Caco-2 (cell line): Measurements from ENCODE around the gene KDM4B. TPM values are rescaled to one million over a fixed set of nuclear protein-coding genes. Genes with fewer than 3 reads are reported as not detected.

ENCODE experiments used
- BruUV-seq: library from RNA; stranded (reverse); fragments of 400-500 nt; replicated peaks from 2 replicates; lab custom pipeline; 2021; lab: Mats Ljungman, UMichigan
- CTCF ChIA-PET: fragments of 300-600 bp; sonication (Branson Sonifier 250); formaldehyde crosslinking; loops from one replicate; lab custom pipeline; 2022; ENCODE audit warnings: antibody characterized with exemption; lab: Charles Lee
- POLR2A ChIA-PET: fragments of 300-600 bp; sonication (Branson Sonifier 250); formaldehyde crosslinking; loops from one replicate; lab custom pipeline; 2022; ENCODE audit warnings: antibody characterized with exemption; lab: Charles Lee
- DNase-seq, 2 experiments: peaks; one replicate each; pipeline versions ENCODE4 v3.0.0 to v3.0.0-alpha.2; 2020 to 2022
- H3K27me3 ChIP-seq: replicated peaks from 2 replicates; pipeline ENCODE4 v1.6.0; 2011; ENCODE audit warnings: low read length; ENCODE audit not compliant: control insufficient read depth, insufficient read depth
- H3K36me3 ChIP-seq: 2 replicates; pipeline ENCODE4 v1.5.1; 2011; ENCODE audit warnings: low read length; ENCODE audit not compliant: control insufficient read depth, insufficient read depth
- H3K4me1 ChIP-seq: fragments of 250-450 bp; sonication (Bioruptor Pico); 2 replicates; pipeline ENCODE4 v1.5.1; 2020; ENCODE audit warnings: mild to moderate bottlenecking
- H3K4me3 ChIP-seq: 2 replicates; pipeline ENCODE4 v1.5.1; 2011; ENCODE audit warnings: low read depth, mild to moderate bottlenecking, control low read depth, low read length
- H3K9me3 ChIP-seq: fragments of 250-450 bp; sonication (Bioruptor Pico); 2 replicates; pipeline ENCODE4 v1.5.1; 2020; ENCODE audit warnings: mild to moderate bottlenecking, moderate library complexity
- H3K27ac Mint-ChIP-seq: one replicate; pipeline ENCODE4 v1.8.0; 2022; ENCODE audit warnings: mixed read lengths; ENCODE audit not compliant: unreplicated experiment
- H3K27me3 Mint-ChIP-seq: one replicate; pipeline ENCODE4 v1.8.0; 2022; ENCODE audit warnings: mixed read lengths; ENCODE audit not compliant: insufficient read depth, unreplicated experiment
- H3K36me3 Mint-ChIP-seq: one replicate; pipeline ENCODE4 v1.8.0; 2022; ENCODE audit warnings: mild to moderate bottlenecking, mixed read lengths; ENCODE audit not compliant: insufficient read depth, unreplicated experiment
- H3K4me1 Mint-ChIP-seq: one replicate; pipeline ENCODE4 v1.8.0; 2022; ENCODE audit warnings: low read depth, mixed read lengths; ENCODE audit not compliant: unreplicated experiment
- H3K4me3 Mint-ChIP-seq: one replicate; pipeline ENCODE4 v1.8.0; 2022; ENCODE audit warnings: mild to moderate bottlenecking, moderate library complexity, mixed read lengths; ENCODE audit not compliant: unreplicated experiment
- H3K9me3 Mint-ChIP-seq: one replicate; pipeline ENCODE4 v1.8.0; 2022; ENCODE audit warnings: mixed read lengths; ENCODE audit not compliant: unreplicated experiment
- CTCF ChIP-seq, 2 experiments: fragments of 200-600 bp in 1 of 2; IDR thresholded peaks; 1 replicate in 1 of 2; 2 replicates in 1 of 2; pipeline versions ENCODE4 v1.5.1 to v1.8.0; 2011 to 2022; ENCODE audit warnings: antibody characterized with exemption in 1 of 2, control low read depth in 1 of 2, inconsistent platforms in 1 of 2, low read depth in 1 of 2, low read length in 1 of 2, mild to moderate bottlenecking in 1 of 2, moderate library complexity in 1 of 2; ENCODE audit not compliant: insufficient read depth in 1 of 2, severe bottlenecking in 1 of 2, unreplicated experiment in 1 of 2
- intact Hi-C: fragments of 100-400 bp; cut with micrococcal nuclease; formaldehyde crosslinking; loops from one replicate; pipeline ENCODE4 v1.10.0; 2022; ENCODE audit not compliant: unreplicated experiment
- total RNA-seq: library from RNA; stranded (reverse); gene quantifications from 2 replicates; pipeline ENCODE4 v1.2.3, GENCODE V29; 2022

Gene KDM4B
- total RNA-seq, 1 experiment from 2014 or later, result 27.4 TPM

DNA sequence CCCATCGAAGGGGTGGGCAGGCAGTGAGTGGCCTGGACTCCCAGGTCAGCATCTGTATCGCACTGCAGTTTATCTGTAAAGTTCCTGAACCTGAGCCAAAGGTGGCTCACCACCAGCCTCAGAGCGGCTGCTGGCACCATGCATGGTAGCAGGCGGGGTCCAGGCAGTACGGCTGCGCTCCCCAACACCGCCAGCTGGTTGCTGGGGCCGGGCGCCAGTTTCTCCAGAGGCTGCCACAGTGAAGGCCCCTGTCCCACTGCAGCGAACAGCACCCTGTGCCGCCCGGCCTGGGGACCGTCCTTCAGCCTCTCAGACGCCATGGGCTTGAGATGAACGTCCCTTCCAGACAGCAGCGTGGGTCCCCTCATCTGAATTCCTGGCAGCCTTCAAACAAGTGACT, 109.8 kb downstream of the KDM4B start:
- TF ChIP-seq CTCF (IDR thresholded peaks at IDR 0.05; ENCODE audit: insufficient read depth in 1 of 2, low read depth in 1 of 2, low read length in 1 of 2, severe bottlenecking in 1 of 2, unreplicated experiment in 1 of 2), result no peak
- Histone ChIP-seq H3K9me3 (no peaks in the 10 kb centered on the region), H3K27me3 (no peaks in the 10 kb centered on the region), H3K36me3 (0 out of 2 replicates have a peak, but pooled peaks cover 2% of the 10 kb centered on the region), H3K4me3 (no peak overlapping the region), H3K4me1 (no peaks in the 10 kb centered on the region)
- intact Hi-C loops, result no loop called here
- ChIA-PET POLR2A (no interaction called here), CTCF (no interaction called here)
- H3K4me1 Mint-ChIP-seq, result no peaks in the 10 kb centered on the region
- no peaks in the 10 kb centered on the region for H3K27me3 Mint-ChIP-seq
- no TSS peak for BruUV-seq
- peaks cover 10% of the 10 kb centered on the region for H3K36me3 Mint-ChIP-seq
- DNase-seq, result no peak
- no peak overlapping the region for H3K4me3 Mint-ChIP-seq
- H3K27ac Mint-ChIP-seq, result no peak overlapping the region
- no peaks in the 10 kb centered on the region for H3K9me3 Mint-ChIP-seq

- Mint-ChIP-seq H3K4me1 (no peaks in the 10 kb centered on the region), H3K4me3 (no peak overlapping the region), H3K9me3 (no peaks in the 10 kb centered on the region), H3K27ac (no peak overlapping the region), H3K27me3 (no peaks in the 10 kb centered on the region), H3K36me3 (peaks cover 10% of the 10 kb centered on the region)
- intact Hi-C loops, result no loop called here
- no TSS peak for BruUV-seq
- DNase-seq, result no peak
- TF ChIP-seq CTCF (IDR thresholded peaks at IDR 0.05; ENCODE audit: insufficient read depth in 1 of 2, low read depth in 1 of 2, low read length in 1 of 2, severe bottlenecking in 1 of 2, unreplicated experiment in 1 of 2), result no peak
- Histone ChIP-seq H3K4me3 (no peak overlapping the region), H3K27me3 (no peaks in the 10 kb centered on the region), H3K36me3 (0 out of 2 replicates have a peak, but pooled peaks cover 2% of the 10 kb centered on the region), H3K9me3 (no peaks in the 10 kb centered on the region), H3K4me1 (no peaks in the 10 kb centered on the region)
- ChIA-PET CTCF (no interaction called here), POLR2A (no interaction called here)
These were observed 110.3 kb downstream of the KDM4B start for GRCh38 chr19:5079071-5079774.

- Histone ChIP-seq H3K9me3 (no peaks in the 10 kb centered on the region), H3K36me3 (0 out of 2 replicates have a peak, but pooled peaks cover 2% of the 10 kb centered on the region), H3K27me3 (no peaks in the 10 kb centered on the region), H3K4me1 (no peaks in the 10 kb centered on the region), H3K4me3 (no peak overlapping the region)
- H3K9me3 Mint-ChIP-seq, result no peaks in the 10 kb centered on the region
- ChIA-PET POLR2A (no interaction called here), CTCF (no interaction called here)
- H3K4me3 Mint-ChIP-seq, result no peak overlapping the region
- BruUV-seq, result no TSS peak
- H3K36me3 Mint-ChIP-seq, result peaks cover 15% of the 10 kb centered on the region
- TF ChIP-seq CTCF (IDR thresholded peaks at IDR 0.05; ENCODE audit: insufficient read depth in 1 of 2, low read depth in 1 of 2, low read length in 1 of 2, severe bottlenecking in 1 of 2, unreplicated experiment in 1 of 2), result no peak
- H3K27me3 Mint-ChIP-seq, result no peaks in the 10 kb centered on the region
- intact Hi-C loops, result no loop called here
- no peak for DNase-seq
- no peak overlapping the region for H3K27ac Mint-ChIP-seq
- no peaks in the 10 kb centered on the region for H3K4me1 Mint-ChIP-seq
These were observed 111.2 kb downstream of the KDM4B start for GRCh38 chr19:5080030-5080654.
